Measurements from ENCODE around the gene SLC1A4.
"Not testable (repeated sequence)": the region's sequence is repeated elsewhere in the genome, so short reads cannot be mapped to it uniquely, and the experiment has no call there.

The SLC1A4 gene

DNA sequence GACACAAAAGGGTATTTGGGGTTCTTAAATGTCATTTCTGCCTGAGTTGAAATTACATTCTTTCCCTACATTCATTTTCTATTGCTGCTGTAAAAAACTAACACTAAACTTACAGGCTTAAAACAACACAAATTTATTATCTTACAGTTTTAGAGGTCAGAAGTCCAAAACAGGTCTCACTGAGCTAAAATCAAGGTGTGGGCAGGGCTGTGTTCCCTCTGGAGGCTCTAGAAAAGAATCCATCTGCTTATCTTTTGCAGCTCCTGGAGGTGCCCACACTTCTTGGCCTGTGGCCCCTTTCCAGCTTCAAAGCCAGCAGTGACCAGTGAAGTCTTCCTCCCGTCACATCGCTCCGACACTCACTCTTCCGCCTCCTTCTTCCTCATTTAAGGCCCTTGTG, 23.2 kb upstream of the SLC1A4 start:
- DNase-seq, result no peak

DNA sequence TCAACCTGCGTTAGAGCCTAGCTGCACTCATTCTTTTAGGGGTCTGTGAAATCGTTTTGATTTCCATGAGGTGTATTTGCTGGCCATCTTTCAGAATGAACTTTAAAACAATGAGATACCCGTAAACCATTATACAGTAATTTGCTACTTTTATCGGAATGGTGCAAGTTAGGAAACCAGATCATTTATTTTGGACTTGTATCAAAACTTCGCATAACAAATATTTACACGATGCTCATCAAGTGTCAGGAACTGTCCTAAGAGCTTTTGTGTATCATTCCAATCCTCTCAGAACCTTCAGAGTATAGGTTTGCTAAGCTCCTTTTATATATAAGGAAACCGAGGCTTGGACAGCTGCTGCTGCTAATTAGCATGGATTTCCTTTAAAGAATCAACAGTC, 22.4 kb upstream of the SLC1A4 start:
- no peak for DNase-seq

DNA sequence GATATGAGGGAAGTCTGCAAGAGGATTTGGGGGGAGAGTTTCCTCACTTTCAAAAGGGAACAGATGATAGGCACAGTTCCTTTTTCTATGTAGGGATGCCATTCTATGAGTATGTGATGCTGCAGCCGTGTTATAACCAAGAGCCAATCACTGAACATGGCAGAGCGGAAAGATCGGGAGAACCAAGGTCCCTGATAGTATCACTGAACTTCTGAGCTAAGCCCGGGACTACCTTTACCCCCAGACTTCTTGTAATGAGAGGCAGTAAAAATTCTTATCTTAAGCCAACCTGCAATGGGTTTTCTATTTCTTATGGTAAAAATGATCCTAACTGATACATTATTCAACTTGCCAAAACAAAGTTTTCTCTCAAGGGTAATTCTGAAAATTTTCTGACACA, 21.6 kb upstream of the SLC1A4 start:
- DNase-seq, result no peak

GRCh38 chr2:64969086-64969485, 20.1 kb upstream of the SLC1A4 start:
- not testable (repeated sequence) for DNase-seq

DNA sequence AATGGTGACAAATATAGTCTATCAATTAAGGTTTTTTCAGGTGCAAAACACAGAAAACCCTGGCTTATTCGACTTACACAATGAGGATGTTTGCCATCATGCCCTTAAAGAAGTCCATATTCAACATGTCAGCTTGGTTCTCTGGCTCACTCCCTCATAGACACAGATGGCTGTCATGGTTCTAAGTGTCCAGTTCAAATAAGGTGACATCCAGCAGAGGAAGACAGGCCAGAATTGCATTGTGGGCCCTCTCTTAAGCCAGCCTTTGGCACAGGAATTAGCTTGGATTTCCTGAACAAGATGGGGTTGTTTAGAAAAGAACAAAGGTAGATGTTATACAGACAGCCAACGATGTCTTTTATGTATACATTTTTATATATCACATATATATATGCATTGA, 18.7 kb upstream of the SLC1A4 start:
- DNase-seq, result no peak

DNA sequence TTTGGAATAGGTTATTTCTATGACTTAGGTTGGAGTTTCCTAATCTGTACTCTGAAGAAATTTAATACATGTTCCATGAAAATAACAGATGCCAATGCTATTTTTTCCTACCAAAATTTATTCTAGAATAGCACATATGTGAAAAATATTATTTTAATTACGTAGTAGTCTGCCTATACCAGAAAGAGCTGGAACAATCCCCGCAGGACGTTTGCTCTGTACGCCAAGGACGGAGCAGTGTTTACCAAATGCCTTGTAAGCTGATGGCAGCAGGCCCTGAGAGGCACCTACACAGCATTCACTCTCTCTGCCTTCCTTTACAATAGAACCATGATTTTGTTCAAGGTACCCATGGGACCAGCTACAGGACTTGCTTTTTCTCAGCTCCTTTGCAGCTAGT, 16.8 kb upstream of the SLC1A4 start:
- no peak for DNase-seq

- DNase-seq, result no peak
These were observed 16.3 kb upstream of the SLC1A4 start for GRCh38 chr2:64972876-64973275.

GRCh38 chr2:64975232-64975821, 13.9 kb upstream of the SLC1A4 start:
- no peak for DNase-seq

DNA sequence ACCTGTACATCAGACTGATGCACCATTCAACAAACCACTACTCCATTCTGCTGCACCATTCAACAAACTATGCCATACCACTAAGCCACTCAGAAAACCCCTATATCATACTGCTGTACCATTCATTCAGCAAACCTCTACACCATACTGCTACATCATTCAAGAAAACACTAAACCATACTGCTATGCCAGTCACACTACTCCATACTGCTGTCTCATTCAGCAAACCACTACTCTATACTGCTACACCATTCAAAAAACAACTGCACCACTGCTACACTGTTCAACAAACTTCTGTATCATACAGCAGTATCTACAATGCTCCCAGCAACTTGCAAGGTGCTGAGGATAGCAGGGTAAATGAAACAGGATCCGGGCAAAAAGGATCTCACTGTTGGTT, 12.9 kb upstream of the SLC1A4 start:
- DNase-seq, result no peak

DNA sequence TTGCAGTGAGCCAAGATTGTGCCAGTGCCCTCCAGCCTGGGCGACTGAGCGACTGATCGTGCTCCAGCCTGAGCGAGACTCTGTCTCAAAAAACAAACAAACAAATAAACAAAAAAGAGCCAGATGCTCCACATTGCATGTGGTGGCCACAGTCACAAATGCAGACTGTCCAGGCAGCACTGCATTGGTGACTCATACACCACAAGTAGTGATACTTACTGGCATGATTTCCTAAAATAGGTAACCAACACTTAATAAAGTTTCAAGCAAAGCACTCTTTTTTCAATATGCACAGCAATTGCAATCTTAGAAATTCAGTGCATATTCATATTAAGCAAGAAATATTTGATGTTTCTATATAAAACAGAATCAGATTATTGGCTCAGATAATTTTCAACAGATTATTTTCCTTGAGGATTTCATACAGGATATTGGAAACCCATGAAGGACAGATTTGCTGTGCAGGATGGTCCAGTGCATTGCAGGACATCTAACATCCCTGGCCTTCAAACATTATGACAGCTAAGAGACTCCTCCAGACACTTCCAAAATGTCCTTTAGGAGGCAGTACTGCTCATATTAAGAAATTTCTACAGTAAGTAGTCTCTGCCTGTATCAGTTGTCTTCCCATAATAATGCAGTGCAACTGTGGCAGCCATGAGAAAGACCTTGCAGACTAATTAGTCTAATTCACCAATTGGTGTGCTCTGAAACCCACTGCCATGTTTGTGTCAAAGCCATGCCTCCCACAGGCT, 10.5 kb upstream of the SLC1A4 start:
- no peak for DNase-seq

DNA sequence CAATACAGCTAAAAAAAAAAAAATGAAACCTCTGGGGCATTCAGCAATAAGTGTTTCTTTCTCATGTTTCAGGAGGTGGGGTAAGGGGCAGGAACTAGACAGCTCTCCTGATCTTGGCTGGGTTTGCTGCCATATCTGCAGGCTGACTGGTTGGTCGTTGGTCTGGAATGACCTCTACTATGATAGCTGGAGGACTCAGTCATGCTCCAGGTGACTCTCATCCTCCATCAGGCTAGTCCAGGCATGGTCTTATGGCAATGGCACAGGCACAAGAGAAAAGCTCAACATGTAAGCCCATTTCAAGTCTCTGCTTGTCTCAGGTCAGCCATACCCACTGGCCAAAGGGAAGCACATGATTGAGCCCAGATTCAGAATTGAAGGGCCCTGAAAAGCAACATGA, 9.5 kb upstream of the SLC1A4 start:
- no peak for DNase-seq

- DNase-seq, result no peak
These were observed 9.0 kb upstream of the SLC1A4 start for GRCh38 chr2:64980183-64980582.

DNA sequence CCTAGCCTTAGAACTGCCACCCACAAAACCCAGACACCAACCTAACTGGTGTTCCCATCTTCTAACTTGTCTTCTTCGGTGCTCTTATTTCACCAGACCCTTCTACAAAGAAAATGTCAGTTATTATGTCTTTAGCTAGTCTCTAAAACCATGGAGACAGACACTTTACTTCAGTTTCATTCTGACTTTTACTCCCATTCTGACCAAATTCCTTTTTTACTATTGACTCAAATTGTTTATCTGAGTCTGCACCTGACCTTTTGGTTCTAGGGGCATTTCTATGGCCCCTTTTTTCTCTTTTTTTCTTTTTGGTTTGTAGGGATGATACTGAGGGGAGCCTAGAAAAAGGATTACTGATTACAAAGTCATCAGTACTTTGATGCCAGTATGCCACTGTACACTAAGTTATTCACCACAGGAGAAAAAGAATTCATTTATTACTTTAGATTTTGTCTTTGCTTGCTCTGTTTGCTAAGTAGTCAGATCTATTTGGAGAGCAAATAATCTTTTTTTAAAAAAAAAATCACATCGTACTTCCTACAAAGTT, 6.8 kb upstream of the SLC1A4 start:
- DNase-seq, result no peak

- no peak for DNase-seq
These were observed 6.3 kb upstream of the SLC1A4 start for GRCh38 chr2:64982932-64983331.

DNA sequence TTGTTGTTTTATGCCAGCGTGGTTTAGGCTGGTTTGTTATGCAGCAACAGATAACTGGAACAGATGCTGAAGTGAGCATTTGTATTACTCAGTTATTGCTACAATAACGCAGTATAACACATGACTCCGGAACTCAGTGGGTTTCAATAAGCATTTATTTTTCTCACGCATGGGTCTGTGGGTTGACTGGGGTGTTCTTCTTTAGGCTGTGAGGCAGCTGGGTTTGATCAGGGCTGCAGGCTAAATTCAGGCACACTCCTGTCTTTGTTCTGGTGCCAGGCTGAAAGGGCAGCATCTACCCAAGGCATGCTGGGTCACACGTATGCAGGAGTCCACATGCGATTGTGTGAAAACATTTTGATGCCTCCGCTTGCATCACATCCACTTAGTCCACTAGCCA, 3.8 kb upstream of the SLC1A4 start:
- no peak for DNase-seq

DNA sequence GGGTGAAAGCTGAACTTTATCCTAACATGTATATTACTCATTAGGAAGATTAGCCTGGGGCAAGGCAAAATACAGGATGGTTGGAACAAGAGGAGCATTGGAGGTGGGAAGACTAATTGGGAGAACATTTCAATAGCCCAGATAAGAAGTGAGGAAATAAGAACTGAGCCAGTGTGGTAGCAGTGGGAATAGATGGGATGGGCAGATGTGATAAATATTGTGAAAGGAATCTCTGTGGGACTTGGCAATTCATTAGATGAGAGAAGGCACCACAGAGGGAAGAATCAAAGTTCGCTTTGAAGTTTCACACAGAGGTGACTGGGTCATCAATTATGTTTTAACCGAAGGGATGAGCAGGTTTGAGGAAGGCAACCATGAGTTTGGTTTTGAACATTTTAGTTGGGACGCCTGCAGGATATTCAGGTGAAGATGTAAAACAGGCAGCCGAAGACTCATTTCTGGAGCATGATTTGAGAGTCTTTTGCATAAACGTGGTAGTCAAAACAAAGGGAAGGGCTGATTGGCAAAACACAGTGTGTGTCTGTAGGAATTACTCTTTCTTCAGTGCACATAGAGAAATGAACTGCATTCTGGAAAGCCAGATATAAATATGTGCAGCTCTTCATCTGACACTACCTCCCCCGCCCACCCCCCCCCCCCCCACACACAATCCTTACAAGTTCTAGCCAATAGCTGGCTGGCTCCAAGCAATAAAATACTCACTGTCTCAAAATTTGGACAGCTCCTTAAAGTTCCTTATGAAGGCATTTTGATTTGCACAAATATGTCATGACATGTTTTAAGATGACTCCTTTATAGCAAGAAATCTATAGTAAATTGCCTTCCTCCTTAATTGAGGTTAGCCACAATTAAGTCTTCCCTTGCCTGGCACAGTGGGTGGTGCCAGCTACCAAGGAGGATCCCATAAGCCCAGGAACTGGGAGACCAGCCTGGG, 1.9 kb upstream of the SLC1A4 start:
- DNase-seq, result no peak

DNA sequence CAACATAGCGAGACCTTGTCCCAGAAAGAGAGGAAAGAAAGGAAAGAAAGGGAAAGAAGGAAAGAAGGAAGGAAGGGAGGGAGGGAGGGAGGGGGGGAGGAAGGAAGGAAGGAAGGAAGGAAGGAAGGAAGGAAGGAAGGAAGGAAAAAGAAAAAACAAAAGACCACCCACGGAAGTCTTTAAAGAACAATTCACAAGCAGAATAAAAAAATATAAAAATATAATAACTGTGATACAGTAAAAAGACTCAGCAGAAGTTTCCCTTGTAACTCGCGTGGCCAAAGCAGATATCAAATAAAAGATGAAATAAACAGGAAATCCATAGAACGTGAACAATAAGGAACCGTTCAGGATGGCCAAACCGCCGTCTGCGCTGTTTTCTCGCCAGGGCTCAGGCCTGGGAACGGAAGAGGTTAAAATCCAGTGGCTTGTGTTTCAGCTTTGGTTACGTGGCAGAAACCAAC, 1.2 kb upstream of the SLC1A4 start:
- DNase-seq, result no peak

DNA sequence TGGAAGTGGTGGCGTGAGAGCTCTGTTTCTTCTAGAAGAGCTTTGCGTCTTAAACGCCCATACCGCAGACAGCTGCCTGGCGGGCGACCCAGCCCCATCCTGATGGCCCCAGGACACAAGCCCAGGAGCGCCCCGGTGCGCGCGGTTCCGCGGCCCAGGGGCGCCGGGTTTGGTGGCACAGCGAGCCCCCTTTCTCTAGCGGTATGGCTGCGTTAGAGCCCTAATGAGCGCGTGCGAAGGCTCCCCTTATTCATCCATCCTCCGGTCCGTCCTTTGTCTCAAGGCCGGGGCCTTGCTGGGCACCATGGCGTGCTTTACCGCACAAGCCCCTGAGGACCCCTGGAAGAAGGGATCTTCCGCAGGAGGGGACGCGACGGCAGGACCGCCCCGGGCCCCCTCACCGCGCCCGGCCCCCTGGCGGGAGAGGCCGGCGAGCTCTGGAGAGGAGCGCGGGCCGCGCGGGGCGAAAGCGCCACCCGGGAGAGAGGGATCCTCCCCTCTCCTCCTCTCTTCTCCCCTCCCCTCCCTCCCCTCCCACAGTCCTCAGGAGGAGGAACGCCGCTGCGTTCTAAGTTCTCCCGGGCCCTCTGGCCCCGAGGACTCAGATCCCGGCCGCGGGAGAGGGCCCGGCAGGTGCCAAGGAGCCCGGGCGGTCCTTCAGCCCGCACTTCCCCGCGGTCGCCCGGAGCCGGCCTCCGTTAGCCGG, 626 bp upstream of the SLC1A4 start:
- no peak for DNase-seq

- no peak for DNase-seq
These were observed 899 bp downstream of the SLC1A4 start for GRCh38 chr2:64989982-64990614.

GRCh38 chr2:64990876-64991275, 1.7 kb downstream of the SLC1A4 start:
- no peak for DNase-seq

GRCh38 chr2:64992218-64992617, 3.0 kb downstream of the SLC1A4 start:
- no peak for DNase-seq

DNA sequence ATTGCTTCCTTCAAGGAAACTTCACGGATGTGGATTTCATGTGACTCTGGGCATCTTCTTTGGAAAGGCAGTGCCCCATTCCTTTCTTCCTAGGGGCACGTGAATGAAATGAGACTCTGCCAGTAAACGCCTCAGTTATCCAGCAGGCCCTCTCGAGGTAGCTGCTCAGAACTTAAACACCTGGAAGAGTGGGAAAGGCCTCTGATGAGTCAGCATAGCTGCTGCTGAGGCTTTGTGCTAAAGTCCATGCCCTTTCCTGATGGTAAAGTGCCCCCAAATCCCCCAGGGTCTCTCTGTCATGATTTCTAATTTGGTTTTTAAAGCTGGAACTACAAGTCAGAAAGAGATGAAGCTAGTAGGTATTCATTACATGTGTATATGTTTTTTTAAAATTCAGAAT, 3.8 kb downstream of the SLC1A4 start:
- DNase-seq, result no peak

Measured in NCI-H1436 treated with DMSO at 0.1 percent for 48 hours (cell line).